Measurements from ENCODE around the gene HOXA13.
A peak's percentile ranks its signal among the peaks of the same experiment; 100 is the strongest.

Gene HOXA13

GRCh38 chr7:27241189-27242056 lies 41.5 kb upstream of the HOXA13 start:
- TF ChIP-seq CTCF (IDR thresholded peaks at IDR 0.05; ENCODE audit: low read depth, low read length, missing control alignments) = no peak

GRCh38 chr7:27240015-27240731 lies 40.3 kb upstream of the HOXA13 start:
- H3K4me3 ChIP-seq (ENCODE audit: low read depth, low read length) = no peak overlapping the region
- no peak for DNase-seq (ENCODE audit: low read depth)
- no peak for TF ChIP-seq CTCF (IDR thresholded peaks at IDR 0.05; ENCODE audit: low read depth, low read length, missing control alignments)

More at GRCh38 chr7:27241189-27242056, 41.5 kb upstream of the HOXA13 start:
- no peak overlapping the region for H3K4me3 ChIP-seq (ENCODE audit: low read depth, low read length)
- no peak for DNase-seq (ENCODE audit: low read depth)

- DNase-seq (ENCODE audit: low read depth) = no peak
- no peak for TF ChIP-seq CTCF (IDR thresholded peaks at IDR 0.05; ENCODE audit: low read depth, low read length, missing control alignments)
- no peak overlapping the region for H3K4me3 ChIP-seq (ENCODE audit: low read depth, low read length)
Measured at GRCh38 chr7:27239387-27240014, 39.6 kb upstream of the HOXA13 start.

- TF ChIP-seq CTCF (IDR thresholded peaks at IDR 0.05; ENCODE audit: low read depth, low read length, missing control alignments) = no peak
- DNase-seq (ENCODE audit: low read depth) = no peak
- no peak overlapping the region for H3K4me3 ChIP-seq (ENCODE audit: low read depth, low read length)
Measured at GRCh38 chr7:27238979-27239386, 39.1 kb upstream of the HOXA13 start.

- H3K4me3 ChIP-seq (ENCODE audit: low read depth, low read length) = no peak overlapping the region
- no peak for TF ChIP-seq CTCF (IDR thresholded peaks at IDR 0.05; ENCODE audit: low read depth, low read length, missing control alignments)
- DNase-seq (ENCODE audit: low read depth) = no peak
Measured at GRCh38 chr7:27237735-27238334, 37.9 kb upstream of the HOXA13 start.

GRCh38 chr7:27235387-27236311 lies 35.8 kb upstream of the HOXA13 start:
- no peak for DNase-seq (ENCODE audit: low read depth)
- no peak overlapping the region for H3K4me3 ChIP-seq (ENCODE audit: low read depth, low read length)
- TF ChIP-seq CTCF (IDR thresholded peaks at IDR 0.05; ENCODE audit: low read depth, low read length, missing control alignments) = peak; percentile 30

Data from GM12864 (cell line).